CD1c-positive myeloid dendritic cell (primary cell): ENCODE measurements around the gene RNF20.
A peak's percentile ranks its signal among the peaks of the same experiment; 100 is the strongest.
"Not testable (repeated sequence)": the region's sequence is repeated elsewhere in the genome, so short reads cannot be mapped to it uniquely, and the experiment has no call there.

Experiments used
- DNase-seq: peaks from one replicate; pipeline ENCODE4 v3.0.0-alpha.2; 2016; ENCODE audit errors: extremely low spot score

RNF20 gene, protein sequence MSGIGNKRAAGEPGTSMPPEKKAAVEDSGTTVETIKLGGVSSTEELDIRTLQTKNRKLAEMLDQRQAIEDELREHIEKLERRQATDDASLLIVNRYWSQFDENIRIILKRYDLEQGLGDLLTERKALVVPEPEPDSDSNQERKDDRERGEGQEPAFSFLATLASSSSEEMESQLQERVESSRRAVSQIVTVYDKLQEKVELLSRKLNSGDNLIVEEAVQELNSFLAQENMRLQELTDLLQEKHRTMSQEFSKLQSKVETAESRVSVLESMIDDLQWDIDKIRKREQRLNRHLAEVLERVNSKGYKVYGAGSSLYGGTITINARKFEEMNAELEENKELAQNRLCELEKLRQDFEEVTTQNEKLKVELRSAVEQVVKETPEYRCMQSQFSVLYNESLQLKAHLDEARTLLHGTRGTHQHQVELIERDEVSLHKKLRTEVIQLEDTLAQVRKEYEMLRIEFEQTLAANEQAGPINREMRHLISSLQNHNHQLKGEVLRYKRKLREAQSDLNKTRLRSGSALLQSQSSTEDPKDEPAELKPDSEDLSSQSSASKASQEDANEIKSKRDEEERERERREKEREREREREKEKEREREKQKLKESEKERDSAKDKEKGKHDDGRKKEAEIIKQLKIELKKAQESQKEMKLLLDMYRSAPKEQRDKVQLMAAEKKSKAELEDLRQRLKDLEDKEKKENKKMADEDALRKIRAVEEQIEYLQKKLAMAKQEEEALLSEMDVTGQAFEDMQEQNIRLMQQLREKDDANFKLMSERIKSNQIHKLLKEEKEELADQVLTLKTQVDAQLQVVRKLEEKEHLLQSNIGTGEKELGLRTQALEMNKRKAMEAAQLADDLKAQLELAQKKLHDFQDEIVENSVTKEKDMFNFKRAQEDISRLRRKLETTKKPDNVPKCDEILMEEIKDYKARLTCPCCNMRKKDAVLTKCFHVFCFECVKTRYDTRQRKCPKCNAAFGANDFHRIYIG

DNA sequence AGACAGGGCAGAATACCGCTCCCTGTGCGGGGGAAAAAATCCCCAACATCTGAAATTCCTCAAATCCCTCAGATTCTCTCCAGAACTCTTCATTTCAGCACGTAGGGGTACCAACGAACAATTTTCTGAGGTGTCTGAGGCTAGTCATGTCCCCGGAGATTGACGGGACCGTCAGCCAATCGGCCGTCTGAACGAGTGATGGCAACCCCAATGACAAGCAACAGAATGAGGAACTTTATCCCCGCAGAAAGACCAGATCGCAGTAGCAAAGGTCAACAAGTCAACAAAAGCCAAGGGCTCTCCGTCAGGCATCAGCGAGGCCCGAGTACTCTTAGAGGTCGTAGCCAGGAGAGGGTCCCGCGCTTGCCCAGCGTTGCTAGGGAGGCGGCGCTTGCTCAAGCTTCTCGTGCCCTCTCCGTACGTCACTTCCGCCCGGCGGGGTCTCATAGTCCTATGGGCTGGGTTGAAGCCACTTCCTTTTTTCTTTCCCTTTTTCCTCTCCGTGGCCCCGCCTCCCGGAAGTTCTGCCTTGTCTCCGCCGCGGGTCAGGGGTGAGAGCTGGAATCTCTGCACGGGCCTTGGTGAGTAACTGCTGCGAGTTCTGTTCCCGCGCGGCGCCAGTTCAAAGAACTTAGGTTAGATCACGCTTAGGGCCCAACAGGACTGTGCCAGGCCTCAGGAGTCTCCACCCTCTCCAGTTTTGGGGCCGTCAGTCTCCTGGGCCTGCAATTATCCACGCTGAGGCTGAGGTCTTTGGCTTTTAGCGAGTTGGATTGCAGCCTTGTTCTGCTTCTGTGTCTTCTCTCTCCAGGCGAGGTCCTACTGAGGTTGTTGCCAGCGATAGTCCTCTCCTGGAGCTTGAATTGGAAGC, at the start of gene RNF20:
TSS of gene RNF20 (plus strand) at position 520 of the 871 bp plus-strand sequence. CDS start 1,571 bp downstream, outside the sequence.
- DNase-seq = peak; percentile 98

DNA sequence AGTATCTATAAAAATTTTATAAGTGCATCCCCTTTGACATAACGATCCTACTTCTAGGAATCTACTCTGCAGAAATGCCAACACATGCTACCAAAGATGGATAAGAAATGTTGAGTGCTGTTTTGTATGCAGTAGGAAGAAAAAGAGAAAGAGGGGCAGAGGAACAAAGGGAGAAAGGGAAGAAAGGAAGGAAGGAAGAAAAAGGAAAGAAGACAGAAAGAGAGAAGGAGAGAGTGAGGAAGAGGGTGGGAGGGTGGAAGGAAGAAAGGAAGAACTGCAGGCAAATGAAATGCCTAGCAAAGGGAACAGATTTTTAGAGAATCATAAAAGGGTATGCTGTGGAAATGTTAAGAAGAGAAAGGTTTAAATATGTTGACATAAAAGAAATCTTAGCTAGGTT, 49.6 kb upstream of the RNF20 start:
- no peak for DNase-seq

DNA sequence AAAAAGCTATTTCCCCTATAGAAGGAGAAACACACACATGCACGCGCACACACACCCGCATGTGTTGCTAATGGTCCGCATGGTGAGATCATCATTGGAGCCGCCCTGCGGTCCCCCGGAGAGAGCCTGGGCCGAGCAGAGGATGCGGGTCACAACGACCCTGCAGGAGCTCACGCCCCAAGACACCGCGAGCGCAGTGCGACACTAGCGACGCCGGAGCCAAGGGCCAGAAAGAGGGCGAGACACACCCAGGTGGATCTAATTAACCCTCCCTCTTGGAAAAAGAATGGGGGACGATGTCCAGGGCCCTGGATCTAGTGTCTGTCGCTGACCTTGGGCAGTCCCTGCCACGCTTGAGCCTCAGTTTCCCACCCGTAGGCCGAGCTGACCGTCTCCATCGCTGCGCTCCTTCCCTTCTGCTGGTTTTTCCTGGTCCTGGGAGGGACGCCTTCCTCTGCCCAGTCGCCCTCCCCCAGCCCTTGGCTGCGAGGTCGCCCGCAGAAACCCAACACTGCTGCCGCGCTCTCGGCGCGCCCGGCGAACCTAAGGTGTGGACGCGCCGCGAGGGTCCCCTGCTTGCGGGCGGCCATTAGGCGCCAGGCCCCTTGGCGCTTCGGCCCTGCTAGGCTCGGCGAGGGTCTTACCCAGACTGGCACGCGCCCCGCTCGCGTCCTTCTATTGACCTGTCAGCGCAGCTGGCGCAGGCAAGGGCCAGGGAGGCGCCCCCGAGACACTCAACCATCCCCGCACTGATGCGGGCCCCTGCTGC, 47.5 kb upstream of the RNF20 start:
- DNase-seq = no peak

DNA sequence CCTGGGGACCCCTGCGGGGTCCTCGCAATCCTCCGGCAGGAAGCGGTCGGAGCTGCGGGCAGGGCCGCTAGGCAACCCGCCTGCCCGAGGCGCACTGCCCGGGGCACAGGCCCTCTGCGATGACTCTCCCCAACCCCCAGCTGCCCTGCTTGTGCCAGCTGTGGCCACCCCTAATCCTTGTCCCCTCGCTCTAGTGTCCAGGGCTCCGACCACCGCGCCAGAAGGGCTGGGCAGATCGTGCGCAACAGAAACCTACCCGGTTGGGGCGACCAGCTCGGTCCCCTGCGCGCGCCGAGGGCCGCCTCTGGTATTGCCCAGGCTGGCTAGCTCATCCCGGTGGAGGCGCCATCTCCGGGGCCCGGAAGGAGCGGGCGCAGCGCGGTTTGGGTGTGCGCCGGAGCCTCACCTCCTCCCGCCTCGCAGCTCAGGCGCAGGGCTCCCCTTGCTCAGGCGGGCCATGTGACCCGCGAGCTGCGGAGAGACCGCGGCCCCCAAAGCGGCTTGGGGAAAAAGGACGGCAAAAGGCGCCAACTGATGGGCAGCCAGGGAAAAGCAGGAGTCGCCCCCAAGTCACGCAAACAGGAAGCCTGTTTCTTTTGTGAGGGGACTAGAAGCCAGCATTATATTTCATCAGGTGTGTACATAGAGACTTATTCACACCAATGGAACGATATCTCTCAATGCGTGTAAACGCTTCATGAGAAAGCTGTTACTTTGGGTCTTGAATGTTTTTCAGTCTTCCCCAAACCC, 46.8 kb upstream of the RNF20 start:
- DNase-seq = no peak

DNA sequence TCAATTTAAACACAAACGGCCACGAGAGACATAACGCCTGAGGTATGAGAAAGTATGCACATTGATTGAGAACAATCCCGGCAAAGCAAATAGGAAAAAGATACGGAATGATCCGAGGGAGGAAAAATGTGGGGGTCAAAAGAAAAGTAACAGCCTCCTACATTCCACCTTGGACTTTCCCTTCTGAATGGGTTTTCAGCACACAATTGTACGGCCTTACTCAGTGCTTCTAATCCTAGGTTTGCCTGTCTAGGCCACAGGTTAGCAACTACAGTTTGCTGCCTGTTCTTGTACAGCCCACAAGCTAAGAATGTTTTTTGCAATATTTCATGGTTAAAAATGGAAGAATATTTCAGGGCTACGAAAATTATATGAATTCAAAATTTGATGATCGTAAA, 46.2 kb upstream of the RNF20 start:
- no peak for DNase-seq

DNA sequence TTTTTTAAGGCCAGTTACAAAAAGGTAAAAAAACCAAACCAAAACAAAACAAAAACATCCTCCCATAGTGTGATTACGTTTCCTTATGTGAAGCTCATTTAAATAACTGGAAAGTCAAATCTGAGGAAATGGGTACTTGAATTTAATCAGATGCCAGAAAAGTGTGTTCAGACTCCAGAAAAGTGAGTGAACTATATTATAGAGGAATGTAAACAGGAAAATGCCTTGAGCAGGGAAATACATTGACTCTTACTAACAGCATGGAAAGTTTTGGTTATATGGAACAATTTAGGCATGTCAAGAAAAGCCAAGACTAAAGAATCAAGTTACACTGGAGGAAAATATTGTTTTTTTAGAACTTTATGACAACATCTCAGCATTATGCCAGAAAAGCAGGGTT, 37.8 kb upstream of the RNF20 start:
- no peak for DNase-seq

DNA sequence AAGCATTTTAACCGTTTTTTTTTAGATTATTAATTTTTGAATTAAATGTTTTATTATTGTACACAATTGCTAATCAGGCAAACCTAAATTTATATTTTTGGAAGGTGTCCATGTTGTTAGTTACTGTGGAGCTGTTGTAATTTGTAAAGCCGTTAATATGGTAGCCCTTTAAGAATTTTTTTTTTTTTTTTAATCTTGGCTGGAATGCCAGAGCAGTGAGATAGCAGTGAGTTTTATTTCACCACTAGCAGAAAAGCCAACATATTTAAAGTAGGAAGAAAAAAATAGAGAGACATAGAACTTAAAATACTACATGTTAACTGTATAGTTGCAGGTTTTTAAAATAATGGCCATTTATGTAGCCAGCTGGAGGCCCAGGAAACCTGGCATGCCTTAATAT, 35.3 kb upstream of the RNF20 start:
- DNase-seq = no peak

DNA sequence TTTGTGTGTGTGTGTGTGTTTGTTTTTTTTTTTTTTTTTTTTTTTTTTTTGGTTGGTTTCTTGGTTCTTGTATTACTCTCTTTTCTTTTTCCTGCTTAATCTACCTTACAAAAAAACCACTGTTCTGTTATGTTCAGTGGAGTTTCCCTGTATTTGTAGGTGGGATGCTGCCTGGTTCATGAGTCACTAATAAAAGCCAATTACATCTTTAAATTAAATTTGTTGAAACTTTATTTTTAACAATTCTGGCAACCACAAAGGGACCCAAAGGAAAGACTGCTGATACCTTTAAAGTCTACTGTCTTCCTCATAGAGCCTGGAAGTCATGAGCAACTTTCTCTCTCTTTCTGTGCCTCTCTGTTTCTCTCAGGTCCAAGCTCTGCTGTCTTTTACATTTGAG, 29.5 kb upstream of the RNF20 start:
- DNase-seq = no peak

DNA sequence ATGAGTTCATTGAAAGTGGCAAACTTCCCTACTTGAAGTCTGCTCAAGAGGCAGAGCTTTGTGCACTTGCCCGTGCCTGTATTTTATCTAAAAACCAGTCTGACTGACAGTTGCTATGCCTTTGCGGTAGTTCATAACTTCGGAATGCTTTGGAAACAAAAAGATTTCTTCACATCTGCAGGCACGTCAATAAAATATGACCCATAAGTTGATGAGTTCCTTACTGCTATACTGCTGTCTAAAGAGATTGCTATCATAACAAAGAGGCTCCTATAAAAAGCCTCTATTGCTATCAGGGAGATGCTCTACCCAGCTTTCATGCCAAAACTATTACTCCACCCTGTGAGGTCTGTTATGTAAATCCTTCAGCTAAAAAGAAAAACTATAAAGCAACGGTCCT, 25.4 kb upstream of the RNF20 start:
- DNase-seq = no peak

DNA sequence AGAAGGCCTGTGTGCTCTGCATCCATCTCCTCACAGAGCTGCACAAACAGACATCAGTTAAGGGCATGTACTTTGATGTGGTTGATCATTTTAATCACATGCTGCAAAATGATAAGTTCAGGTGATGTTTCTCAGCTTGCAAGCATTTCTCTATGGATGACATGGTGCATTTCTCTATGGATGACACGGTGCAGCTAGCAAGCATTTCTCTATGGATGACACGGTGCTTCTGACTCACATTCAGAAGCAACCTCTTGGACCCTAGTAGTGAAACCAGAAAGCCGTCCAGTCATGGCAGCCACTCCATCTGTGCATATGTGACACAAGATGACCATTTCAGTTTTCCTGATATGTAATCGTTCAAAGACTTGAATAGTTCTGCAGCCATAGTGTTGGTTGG, 24.1 kb upstream of the RNF20 start:
- DNase-seq = no peak

DNA sequence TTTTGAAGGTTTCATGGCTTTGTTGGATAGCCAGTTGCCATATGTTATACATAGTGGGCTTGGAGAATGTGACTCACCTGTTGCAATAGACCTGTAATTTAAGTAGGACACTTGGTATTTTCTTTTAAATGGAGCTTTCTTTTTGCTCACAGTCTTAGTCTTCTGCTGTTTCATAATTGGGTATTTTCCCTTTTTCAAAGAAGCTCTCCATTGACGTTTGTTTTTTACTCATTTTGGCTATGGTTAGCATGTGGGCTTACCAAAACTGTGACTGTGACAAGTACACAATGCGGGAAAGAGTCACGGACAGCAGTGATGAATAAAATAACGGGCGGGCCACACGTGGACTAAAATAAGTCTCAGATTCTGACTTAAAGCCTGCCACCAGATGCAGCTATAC, 23.2 kb upstream of the RNF20 start:
- no peak for DNase-seq

DNA sequence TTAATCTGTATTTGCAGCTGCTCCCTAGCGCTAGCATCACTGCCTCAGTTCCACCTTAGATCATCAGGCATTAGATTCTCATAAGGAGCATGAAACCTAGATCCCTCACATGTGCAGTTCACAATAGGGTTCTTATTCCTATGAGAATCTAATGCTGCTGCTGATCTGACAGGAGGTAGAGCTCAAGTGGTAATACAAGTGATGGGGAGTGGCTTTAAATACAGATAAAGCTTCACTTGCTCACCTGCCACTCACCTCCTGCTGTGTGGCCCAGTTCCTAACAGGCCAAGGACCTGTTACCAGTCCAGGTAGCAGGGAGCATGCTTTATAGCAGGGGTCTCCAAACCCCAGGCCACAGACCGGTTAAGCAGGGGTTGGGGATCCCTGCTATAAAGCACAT, 22.6 kb upstream of the RNF20 start:
- DNase-seq = no peak

DNA sequence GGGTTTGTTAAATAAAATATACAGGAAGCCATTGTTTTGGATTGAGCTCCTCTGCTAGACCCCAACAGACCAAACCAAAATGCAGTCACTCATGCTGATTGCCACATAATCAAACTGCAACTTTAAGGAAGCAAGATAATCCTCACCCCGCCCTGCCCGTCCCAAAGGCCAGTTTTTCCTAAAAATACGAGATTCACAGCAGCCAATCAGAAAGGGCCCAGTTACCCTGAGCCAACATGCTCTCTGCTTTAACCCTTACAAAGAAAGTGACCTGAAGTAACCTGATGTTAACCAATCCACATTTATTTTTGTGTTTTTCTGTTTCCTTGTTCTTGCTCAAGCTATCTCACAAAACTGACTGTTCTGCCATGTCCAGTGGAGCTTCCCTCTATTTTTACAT, 21.5 kb upstream of the RNF20 start:
- DNase-seq = no peak

DNA sequence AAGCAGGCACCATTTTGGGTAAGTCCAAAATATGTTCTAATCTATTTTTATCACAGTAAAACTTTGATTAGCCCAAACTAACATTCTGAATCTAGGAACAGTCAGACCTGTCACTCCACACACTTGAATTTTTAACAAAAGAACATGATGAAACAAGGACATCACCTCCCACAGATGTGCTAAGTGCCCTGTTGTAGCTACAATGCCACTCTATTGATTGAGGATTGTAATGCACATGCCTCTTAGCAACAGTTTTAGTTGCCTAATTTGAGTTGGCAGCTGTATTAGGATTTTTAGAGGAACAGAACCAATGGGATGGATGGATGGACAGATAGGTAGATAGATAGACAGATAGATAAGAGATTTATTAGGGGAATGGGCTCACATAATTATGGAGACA, 20.3 kb upstream of the RNF20 start:
- no peak for DNase-seq

DNA sequence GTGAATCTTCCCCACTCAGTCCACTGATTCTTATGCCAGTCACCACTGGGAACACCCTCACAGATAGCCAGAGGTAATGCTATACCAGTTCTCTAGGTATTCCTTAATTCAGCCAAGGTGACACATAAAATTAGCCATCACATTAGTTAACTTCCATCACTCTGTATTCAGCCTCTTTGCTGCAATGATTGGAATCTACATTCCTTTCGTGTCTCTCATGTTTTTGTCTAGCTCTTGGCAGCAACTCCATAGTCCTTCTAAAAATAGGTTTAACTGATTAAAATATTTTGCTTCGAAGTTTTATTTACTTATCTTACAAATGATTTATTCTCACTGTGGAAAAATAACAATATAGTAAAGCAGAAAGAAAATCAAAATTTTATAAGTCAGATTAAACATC, 19.6 kb upstream of the RNF20 start:
- no peak for DNase-seq

DNA sequence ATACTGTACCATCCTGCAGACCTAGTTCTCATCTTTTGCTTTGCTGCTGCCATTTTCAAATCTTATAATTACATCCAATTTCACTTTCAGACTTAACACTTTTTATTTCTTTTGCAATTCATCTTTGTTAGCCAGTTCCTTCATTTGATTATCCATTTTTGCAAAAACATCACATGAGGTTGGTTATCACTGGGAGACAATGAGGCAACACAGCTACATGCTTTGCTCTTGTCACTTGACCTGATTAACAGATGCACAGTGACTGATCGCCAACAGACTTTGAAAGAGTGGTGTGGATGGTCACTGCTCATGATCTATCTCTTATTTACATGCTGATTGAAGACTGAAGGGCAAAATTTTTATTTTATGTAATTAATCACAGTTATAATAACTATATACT, 17.0 kb upstream of the RNF20 start:
- DNase-seq = no peak

DNA sequence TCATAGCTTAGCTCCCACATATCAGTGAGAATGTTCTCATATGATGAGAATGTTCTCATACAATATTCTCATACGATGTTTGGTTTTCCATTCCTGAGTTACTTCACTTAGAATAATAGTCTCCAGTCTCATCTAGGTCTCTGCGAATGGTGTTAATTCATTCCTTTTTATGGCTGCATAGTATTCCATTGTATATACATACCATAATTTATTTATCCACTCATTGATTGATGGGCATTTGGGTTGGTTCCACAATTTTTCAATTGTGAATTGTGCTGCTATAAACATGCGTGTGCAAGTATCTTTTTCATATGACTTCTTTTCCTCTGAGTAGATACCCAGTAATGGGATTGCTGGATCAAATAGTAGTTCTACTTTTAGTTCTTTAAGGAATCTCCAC, 15.2 kb upstream of the RNF20 start:
- DNase-seq = not testable (repeated sequence)

DNA sequence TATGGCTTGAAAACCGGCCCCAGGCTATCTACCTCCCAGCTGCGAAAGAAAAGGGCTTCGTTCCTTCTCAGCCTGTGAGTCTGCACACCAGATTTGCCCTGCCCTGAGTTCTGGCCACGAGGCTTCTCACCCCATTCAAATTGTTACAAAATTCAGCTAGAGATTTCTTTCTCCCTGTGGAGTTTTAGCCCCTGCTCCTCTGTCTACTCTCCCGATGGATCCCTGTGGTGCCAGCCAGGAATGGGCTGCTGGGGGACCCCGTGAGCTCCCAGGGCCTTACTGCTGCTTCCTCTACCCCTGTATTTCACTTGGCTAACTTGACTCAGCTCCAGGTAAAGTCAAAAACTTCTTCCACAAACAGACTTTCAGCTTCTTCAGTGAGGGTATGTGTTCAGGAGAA, 9.3 kb upstream of the RNF20 start:
- DNase-seq = no peak

DNA sequence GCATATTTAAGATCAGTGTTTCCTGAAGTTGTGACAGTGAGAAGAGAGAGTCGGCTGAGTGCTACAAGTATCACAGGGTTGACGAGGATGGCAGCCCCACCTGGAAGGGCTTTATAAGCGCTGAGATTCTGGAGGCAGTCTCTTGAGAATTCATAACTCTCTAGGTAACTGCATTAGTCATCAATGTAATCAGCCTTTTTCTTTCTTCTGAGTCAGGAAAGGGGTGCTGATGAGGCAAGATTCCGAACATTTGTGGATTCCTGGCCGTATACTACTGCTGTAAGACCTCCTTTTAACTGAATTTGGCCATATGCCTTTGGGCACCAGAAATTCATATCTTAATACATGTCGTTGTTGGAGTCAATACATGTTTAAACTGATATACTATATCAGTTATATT, 6.6 kb upstream of the RNF20 start:
- no peak for DNase-seq

DNA sequence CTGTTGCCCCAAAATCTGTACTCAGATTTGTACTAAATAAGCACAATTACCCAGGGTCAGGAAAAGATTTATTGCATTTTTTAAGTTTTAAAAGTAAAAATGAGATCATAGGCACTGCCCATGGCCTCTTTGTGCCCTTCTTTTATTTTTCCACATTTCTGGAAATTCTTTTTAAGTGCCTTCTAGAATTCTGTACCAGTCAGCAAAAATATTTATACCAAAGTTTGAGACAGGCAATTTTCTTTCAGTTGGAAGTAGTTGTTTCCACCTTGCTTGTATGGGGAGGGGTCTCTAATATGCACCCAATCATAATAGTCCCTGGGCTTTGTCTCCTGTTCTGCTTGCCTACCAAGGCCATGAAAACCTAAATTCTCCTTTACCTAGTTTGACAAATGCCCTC, 5.6 kb upstream of the RNF20 start:
- DNase-seq = no peak
